HG03060 (cell line): Measurements from ENCODE around the gene ALOX15B.
"Not testable (repeated sequence)": the region's sequence is repeated elsewhere in the genome, so short reads cannot be mapped to it uniquely, and the experiment has no call there.

ENCODE experiments used
- ATAC-seq: cut with Tn5 transposase; IDR thresholded peaks from one replicate; pipeline ENCODE4 v1.9.1; 2021; ENCODE audit warnings: low read depth, moderate number of reproducible peaks; ENCODE audit not compliant: unreplicated experiment

The ALOX15B gene

DNA sequence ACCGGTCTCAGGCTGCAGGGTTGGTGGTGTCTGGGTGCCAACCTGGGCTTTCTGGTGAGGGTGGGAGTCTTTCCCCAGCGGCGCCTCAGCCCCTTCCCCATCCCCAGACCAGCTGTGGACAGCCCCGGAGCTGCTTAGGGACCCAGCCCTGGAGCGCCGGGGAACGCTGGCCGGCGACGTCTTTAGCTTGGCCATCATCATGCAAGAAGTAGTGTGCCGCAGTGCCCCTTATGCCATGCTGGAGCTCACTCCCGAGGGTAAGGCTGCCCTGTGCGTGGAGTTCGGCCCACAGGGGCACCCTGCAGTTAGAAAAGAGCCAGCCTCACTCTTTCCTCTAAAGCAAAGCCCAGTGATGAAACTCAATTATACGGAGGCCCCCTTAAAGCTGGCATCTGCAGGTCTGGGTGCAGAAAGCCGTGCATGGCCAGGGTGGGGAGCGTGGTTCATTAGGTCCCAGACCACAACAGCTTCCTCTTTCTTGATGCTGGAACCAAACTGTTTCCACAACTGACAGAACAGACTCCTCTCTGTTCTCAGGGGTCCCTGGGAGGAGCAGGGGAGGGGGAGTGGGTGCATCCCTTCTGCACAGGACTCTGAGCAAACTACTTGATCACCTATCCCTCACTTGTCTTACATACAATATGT is 25.7 kb upstream of the ALOX15B start:
- ATAC-seq, result no peak

DNA sequence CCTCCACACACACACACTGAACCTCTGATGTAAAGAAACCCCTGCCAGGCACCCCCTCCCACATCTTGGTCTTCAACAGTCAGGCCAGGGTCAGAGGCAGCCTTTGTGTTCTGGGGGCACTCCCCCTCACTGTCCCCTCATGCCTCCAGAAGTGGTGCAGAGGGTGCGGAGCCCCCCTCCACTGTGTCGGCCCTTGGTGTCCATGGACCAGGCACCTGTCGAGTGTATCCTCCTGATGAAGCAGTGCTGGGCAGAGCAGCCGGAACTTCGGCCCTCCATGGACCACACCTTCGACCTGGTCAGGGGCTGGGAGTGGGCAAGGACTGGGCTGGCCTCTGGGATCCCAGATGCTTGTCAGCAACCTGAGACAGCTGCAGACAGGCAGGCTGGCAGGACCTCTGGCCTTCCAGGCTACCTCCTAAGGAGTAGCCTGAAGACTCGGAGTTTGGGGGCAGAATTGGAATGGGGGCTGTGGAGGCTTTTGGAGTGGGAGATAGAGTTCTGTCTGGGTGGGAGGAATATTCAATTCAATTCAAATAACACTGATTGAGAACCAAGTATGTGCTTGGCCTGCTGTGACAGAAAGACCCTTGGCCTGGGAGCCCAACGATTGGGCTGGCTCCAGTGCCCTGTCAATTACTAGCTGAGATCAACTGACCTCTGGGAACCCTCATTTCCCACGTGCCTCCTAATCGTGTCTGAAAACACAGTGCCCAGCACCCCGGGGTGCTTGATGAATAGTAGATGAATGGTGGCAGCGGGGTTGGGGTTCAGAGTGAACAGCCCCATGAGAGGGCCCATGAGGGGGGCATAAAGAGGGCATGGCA is 24.9 kb upstream of the ALOX15B start:
- ATAC-seq, result no peak

DNA sequence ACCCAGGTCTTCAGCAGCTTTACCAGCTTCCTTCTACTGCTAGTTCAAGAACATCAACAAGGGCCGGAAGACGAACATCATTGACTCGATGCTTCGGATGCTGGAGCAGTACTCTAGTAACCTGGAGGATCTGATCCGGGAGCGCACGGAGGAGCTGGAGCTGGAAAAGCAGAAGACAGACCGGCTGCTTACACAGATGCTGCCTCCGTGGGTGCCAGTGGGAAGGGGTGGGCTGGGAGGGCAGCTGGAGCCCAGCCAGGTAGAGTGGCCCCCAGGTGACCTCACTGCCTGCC is 24.4 kb upstream of the ALOX15B start:
- ATAC-seq, result no peak

DNA sequence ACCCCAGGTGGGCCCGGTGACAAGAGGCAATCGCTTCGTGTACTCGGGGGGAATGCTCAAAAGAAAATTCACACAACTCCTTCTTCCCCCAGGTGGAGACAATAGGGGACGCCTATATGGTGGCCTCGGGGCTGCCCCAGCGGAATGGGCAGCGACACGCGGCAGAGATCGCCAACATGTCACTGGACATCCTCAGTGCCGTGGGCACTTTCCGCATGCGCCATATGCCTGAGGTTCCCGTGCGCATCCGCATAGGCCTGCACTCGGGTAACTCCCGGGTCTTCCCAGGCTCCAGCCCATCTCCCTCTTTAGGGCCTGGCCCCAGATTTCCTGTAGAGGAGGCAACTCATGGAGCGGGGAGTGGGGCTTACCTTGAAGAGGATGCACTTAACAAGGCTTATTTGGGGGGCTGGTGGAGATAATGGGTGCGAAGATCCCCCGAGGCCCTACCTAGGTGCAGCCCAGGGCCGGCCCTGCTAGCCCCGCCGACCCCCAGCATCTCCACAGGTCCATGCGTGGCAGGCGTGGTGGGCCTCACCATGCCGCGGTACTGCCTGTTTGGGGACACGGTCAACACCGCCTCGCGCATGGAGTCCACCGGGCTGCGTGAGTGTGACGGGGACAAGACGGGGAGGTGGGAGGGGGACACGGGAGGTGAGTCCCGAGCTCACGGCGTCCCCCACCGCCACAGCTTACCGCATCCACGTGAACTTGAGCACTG is 23.5 kb upstream of the ALOX15B start:
- ATAC-seq, result no peak

DNA sequence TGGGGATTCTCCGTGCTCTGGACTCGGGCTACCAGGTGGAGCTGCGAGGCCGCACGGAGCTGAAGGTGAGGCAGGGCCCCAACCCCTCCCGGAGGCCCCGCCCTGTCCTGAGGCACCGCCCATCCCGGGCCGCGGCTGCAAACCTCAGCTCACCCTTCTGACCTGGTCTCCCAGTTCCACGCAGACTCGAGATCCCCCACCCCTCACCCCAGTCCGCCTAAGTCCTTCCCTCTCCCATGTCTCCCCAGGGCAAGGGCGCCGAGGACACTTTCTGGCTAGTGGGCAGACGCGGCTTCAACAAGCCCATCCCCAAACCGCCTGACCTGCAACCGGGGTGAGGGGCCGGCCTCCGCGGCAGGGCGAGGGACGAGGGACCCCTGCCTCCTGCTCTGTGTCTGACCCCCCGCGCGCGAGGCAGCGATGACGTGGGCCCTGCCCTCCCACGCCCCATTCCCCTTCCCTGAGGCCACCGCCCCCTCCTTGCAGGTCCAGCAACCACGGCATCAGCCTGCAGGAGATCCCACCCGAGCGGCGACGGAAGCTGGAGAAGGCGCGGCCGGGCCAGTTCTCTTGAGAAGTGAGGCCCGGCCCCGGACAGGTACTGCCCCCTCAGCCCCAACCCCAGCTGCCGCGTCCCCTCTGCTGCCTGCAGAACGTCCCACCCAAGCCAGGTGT is 22.8 kb upstream of the ALOX15B start:
- ATAC-seq, result no peak

- ATAC-seq, result no peak
Measured at GRCh38 chr17:8016632-8017424, 22.0 kb upstream of the ALOX15B start.

GRCh38 chr17:8018436-8018835 is 20.4 kb upstream of the ALOX15B start:
- ATAC-seq, result no peak

DNA sequence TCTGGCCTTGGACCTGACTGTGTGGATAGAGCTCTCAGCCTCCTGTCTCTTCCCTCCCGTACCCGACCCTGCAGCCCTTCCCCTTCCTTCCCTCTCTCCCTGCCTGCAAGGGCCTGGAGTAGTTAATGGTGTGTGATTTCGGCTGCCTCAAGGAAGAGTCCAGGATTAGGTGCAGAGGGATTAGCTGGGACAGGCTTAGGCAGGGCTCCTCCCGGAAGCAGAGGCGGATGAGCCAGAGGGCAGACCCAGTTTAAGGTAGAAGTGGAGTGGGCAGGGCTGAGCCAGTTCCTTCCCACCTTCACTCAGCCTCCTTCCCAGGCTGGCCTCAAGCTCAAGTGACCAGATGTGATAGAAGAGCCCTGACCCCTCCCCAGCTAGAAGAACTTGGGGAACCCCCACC is 19.7 kb upstream of the ALOX15B start:
- no peak for ATAC-seq

GRCh38 chr17:8019665-8020650 is 18.9 kb upstream of the ALOX15B start:
- ATAC-seq, result no peak

- no peak for ATAC-seq
Measured at GRCh38 chr17:8020776-8021564, 17.9 kb upstream of the ALOX15B start.

GRCh38 chr17:8021565-8022359 is 17.1 kb upstream of the ALOX15B start:
- no peak for ATAC-seq

DNA sequence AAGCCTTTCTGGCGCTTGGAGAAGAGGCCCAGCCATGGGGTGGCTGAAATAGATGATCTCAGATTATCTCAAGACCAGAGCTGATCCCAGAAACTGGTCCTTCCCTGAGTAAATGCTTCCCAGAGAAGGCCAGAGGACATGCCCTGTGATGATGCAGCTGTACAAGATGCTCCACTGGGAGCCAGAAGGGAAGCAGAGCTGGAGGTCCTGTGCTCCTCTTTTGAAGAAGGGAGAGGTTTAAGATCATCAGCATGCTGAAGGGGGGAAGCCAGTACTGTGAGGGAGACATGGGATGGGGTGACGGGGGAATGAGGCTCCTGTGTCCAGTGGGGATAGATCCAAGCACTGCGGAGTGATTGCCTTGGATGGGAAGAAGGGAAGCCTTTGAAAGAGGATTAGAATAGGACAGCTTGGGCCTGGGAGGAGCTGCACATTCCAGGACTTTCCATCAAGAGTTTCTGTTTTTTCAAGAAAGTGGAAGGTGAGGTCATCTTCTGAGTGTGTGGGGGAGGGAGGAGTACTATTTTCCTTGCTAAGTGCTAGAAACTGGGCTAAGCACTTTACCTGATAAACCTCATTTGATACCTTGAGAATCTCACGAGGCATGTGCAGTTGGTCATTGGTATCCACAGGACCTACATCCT is 16.4 kb upstream of the ALOX15B start:
- ATAC-seq, result no peak

- ATAC-seq, result not testable (repeated sequence)
Measured at GRCh38 chr17:8024161-8024560, 14.7 kb upstream of the ALOX15B start.

- no peak for ATAC-seq
Measured at GRCh38 chr17:8025176-8025911, 13.5 kb upstream of the ALOX15B start.

- no peak for ATAC-seq
Measured at GRCh38 chr17:8029121-8029520, 9.7 kb upstream of the ALOX15B start.

DNA sequence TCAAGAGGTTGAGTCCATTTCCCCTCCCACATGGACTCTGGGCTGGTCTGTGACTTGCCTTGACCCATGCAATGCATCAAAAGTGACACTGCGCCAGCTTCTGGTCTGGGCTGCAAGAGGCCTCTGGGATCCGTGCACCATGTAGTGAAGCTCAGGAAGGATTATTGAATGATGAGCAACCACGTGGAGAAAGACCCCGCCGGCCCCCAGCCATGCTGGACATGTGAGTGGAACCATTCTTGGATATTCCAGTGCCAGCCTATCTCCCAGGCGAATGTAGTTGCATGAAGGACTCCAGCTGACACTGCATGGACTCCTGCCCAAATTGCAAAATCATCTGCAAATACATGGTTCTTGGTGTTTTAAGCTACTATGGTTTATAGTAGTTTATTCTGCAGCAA is 7.6 kb upstream of the ALOX15B start:
- no peak for ATAC-seq
